ENCODE measurements around the gene ATXN7.
A peak's percentile ranks its signal among the peaks of the same experiment; 100 is the strongest.

The ATXN7 gene

DNA sequence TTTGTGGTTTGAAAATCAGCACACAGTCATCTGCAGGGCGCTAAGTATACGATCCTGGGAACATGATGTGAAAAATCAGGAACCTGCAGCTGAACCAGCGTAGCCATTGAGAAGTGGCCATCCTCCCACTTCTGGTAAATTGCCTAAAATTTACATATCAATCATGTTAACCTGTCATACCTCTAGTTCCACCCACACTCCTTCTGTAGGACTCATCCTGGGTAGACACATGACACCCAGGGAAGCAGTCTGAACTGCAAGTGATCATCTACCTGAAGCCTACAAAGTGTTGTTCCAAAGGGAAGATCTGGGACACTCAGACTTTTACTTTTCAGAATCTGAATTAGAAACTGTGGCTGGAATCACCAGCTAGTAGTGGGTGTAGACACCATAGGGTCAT lies 165.1 kb downstream of the ATXN7 start:
- no peak for DNase-seq

DNA sequence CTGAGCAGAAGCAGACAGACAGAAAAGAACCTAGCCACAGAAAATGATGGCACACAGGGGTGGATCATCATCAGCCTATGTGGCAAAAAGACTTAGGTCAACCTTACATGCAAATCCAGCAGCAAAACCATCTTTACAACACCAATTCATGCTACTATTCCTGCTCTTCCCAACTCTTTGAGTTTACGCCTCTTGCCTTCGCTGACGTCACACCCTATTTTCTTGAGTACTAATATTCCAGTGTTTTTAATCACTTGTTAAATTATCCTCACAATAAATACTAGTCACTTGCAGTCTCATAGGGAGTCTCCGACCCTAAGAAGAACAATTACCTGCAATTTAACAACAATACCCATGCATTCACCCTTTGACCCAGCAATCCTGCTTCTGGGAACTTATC lies 165.6 kb downstream of the ATXN7 start:
- DNase-seq, result no peak

DNA sequence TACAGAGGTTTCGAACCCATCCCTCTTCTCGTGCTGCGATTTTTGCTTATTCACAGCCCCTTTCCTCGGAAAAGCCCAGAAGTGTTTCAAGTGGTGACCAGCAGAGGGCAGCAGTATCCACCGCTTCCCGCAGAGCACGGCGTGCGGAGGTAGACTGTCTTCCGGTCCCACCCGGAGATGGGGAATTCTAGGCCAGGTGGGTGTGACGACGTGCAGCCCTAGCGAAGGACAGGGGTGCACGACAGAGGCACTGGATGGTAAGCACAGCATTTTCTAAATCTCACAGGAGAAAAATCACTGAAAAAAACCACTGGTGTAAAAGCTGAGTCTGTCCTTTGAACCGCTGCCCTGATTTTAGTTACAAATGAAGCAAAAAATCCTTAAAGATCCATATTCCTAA lies 167.1 kb downstream of the ATXN7 start:
- peak; percentile 61 for DNase-seq

DNA sequence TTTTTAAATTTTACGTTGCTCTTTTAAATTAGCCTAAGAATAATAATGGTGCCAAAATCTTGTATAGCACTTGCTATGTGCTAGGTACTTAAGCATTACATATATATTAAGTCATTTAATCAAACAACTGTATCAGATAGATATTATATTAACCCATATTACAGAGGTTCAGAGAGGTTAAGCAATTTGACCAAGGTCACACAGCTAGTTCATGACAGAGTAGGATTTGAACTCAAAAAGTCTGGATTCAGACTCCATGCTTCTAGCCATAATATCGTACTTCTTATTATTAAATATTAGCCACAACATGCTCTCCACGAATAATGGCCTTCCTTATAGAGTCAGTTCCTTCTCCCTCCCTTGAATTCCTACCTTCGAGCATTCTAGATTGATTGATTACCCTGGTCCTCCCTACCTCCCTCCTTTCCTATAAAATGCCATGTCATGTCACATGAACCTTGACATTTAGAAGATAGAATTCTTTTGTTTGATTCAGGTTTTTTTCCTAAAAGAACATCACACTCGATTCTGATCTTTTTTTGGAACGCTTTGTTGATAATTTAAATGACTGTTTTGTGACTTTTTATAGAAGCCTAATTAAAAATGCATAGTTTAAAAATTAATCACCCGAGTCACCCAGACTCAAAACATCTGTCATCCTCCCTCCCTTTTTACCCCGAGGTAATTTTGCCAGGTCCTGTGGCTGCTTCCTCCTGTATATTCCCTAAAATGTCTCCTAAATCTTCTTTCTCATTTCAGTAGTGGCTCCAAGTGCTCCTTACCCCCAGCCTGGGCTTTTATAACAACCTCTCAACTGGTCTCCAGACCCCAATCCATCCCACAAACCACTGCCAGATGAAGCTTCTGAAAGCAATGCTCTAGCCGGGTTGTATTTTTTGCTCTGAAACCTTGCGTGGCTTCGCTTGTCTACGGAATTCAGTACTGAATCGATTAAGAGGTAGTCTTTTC lies 168.2 kb downstream of the ATXN7 start:
- peak; percentile 37 for DNase-seq

DNA sequence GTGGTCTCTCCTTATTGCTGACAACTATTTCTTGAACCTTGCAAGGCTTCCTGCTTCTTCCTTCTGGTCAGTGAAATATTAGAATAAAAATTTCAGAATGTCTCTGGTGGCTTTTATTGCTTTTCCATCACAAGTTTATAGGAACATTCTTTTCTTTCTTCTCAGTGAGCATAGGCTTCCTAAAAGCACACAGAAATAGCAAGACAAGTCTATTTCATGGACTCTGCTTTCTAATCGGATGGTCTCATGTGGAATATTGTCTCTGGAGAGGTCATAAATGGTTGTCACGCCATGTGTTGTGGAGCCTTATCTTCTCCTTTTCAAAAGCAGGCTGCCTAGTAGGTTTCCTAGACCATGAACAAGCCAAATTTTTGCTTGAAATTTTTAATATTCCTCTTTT lies 169.4 kb downstream of the ATXN7 start:
- no peak for DNase-seq

DNA sequence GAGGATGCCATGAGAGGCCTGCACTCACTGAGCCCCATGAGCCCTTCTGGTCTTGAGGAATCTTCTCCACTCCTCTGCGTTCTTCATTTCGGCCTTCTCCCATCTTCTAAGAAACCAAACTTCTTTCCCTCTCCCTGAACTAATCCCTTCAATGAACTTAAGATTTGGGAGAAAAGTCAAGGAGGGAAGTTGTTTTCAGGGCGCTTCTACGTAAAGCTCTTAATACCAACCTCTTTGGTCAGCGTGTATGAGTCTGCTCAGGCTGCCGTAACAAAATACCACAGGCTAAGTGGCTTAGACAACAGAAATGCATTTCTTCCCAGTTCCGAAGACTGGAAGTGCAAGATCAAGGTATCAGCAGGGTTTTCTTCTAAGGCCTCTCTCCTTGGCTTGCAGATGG lies 173.4 kb downstream of the ATXN7 start:
- no peak for DNase-seq

DNA sequence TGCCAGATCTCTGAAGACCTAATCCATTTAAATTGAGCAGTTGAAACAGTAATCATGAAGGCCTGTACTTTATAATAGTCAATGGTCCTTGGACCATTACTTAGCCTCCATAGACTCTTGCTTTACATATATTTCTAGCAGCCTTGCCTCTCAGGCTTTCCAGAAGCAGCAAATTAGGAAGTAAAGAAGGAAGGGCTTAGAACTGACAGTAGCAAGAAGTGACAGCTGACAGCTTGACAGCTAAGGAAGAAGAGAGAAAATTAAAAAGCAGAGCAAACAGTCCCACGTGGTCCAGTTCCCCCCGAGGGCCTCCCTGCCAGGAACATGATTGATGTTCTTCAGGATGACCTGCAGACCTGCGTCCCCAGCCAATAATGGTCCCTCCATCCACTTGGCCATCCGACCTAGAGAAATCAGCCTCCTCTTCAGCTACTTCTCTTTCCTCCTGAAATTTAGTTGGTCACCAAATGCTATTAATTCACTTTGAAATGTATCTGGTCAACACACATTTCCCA lies 174.6 kb downstream of the ATXN7 start:
- DNase-seq, result no peak

DNA sequence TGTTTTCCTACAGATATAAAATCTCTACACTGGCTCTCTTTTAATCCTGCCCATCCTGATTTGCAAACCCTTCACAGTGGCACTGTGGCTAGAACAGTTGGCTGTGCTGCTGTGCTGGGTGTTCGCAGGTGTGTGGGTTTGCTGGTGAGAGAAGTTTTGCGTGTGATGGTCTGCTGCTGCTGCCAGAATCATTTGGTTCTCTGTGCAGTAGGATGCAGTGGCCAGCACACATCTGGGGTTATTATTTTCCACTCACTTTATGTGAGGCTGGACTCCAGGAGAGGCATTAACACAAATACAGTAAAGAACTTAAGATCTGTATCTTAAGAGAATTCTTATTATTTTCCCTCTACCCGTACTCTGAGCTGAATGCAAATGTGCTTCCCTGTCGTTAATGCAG lies 175.7 kb downstream of the ATXN7 start:
- DNase-seq, result no peak

DNA sequence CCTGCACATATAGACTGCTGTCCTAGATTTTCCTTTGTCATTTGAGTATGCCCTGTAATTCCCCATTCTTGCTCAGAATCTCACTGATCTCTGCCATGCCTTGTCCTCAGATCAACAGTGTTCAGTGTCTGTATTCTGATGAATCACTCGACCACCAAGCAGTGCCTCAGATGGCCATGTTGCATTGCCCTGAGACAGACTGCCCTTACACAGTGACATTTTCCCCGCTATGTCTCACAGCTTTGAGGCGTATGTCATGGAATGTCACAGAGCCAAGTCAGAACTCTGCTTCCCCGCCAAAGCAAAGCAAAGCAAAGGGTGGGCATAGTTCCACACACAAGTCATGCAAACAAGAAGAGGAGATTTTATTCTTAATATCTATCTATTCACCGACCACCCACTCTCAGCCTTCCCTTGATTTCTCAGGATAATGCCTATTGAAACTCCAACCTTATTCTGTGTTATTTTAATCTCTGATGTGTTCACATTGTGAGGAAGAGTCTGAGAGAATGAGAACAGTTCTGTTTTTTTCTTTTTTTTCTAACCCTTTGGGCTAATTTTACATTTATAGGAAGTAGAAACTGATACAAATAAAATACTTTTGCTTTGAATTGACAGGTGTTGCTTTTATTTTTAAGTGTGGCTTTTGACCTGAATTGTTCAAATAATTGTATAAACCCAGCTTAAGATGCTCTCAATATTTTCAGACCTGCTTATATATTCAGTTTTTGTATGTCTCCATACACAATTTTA lies 176.5 kb downstream of the ATXN7 start:
- DNase-seq, result peak; percentile 30

GRCh38 chr3:64042952-64043351 lies 179.3 kb downstream of the ATXN7 start:
- no peak for DNase-seq

DNA sequence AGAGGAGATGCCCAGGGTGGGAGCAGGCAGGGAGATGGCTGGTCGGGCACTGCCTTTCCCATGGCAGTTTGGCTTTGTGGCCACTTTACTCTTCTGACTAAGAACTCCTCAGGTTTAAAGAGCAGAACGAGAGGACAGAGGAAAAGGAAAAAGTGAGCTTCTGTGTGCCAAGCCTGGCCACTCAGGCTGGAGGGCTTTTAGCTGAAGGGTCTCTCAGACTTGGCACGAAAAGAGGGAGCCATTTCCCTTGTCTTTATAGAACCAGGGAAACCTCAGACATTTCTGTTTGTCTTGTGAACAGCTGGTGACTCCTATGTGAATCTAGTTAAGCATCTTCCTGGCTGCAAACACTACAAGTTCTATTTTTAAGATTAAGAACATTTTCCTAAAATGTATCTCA lies 182.9 kb downstream of the ATXN7 start:
- DNase-seq, result no peak

GRCh38 chr3:64046996-64047594 lies 183.4 kb downstream of the ATXN7 start:
- DNase-seq, result no peak

- DNase-seq, result no peak
Observed at GRCh38 chr3:64047787-64048186, 184.1 kb downstream of the ATXN7 start.

DNA sequence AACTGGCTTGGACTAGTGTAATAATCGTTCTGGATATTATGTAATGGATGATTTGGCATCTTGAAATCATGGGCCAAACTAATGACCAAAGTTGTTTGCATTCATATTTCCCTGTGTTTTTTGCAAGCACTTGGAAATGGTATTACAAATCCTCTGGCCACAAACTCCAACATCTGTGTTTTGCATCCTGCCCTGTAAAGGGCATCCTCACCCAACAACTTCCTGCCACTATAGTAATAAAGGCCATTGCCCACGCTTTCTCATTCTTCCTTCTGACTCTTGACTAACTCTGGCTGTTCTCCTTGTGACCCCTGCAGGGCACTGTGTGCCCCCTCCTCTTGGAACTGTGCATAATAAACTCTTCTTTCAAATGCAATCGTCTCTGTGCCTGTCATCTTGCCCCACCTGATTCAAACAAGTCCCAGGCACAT lies 185.0 kb downstream of the ATXN7 start:
- DNase-seq, result no peak

- DNase-seq, result peak; percentile 65
Observed at GRCh38 chr3:64049136-64049535, 185.5 kb downstream of the ATXN7 start.

GRCh38 chr3:64049832-64050231 lies 186.2 kb downstream of the ATXN7 start:
- DNase-seq, result no peak
